Subcutaneous adipose tissue (tissue), 4 donors: ENCODE data around the gene CTU2. TPM values are rescaled to one million over a fixed set of nuclear protein-coding genes. Genes with fewer than 3 reads are reported as not detected.

Experiments
- CTCF ChIP-seq: fragments of 450-650 bp; IDR thresholded peaks from one replicate; pipeline ENCODE4 v1.5.1; 2016; ENCODE audit warnings: low read depth, mild to moderate bottlenecking, control low read depth, antibody characterized with exemption, moderate library complexity
- total RNA-seq, 4 donors: library from RNA; depleted of rRNA; stranded (reverse); fragments of >200 nt; gene quantifications; one replicate each; pipeline ENCODE4 v1.1.0, GENCODE V29; 2016

CTU2 gene
- total RNA-seq, 4 donors from 2014 or later: 3.2 to 6.0 (median 4.8) TPM

DNA sequence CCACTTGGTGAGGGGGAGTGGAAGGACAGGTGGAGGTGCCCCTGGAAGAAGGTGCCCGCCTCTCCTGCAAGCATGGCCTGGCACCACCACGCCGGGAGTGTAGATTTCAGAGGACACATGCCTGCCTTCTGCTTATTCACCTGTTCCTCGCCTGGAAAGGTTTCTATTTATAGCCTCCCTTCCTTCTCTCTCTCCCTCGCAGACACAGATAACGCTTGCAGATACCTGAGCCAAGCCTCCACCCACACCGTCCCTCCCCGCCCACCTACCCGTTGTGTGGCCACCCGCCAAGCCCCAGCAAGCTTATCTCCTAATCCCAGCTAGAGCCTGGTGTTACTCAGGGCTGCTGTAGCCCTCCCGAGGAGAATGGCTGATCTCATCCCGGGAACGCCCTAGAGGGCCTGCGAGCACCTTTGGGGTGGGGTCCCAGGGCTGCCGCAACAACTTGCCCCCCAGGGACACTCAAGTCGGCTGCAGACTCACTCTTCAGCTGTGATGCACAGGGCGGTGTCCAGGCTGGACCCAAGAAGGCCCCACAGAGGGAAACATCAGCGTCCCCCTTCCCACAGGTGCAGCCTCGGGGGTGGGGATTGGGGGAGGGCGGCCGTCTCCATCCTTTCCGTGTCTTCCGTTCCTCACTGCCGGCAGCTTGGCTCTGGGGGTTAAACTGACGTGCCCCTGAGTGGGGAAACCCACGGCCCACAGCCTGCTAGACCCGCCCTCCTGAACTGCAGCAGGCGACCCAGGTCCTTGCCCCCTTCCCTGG is 18.1 kb upstream of the CTU2 start:
- no peak for TF ChIP-seq CTCF

GRCh38 chr16:88690341-88691128 is 15.8 kb upstream of the CTU2 start:
- TF ChIP-seq CTCF: no peak

DNA sequence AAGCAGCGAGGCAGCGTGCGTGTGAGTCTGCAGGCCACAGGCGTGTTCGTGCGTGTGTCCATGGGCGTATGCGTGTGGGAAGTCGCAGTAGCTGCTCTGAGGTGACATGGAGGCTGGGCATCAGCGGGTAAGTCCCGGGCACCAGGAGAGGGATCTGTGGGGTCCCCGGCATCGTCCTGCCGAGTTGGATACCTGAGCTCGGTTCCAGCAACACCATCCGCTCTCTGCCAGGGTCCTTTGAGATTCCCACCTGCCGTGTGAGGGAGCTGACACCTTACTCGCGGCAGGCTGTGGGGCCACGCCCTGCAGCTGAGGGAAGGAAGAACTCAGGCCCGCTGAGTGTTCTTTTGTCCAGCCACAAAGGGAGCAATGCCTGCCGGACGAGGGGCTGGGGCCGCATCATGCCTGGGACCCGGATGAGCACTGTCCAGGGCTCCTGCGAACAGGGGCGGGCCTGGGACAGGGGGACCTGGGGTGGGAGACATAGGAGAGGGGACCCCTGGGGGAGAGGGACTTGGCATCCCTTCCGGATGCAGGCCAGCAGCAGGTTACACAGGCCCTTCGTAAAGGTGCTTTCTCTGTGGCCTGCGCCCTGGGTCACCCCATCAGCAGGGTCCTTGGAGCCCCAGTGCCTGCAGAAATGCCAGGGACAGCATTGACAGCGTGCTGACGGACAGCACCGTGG is 15.0 kb upstream of the CTU2 start:
- no peak for TF ChIP-seq CTCF

DNA sequence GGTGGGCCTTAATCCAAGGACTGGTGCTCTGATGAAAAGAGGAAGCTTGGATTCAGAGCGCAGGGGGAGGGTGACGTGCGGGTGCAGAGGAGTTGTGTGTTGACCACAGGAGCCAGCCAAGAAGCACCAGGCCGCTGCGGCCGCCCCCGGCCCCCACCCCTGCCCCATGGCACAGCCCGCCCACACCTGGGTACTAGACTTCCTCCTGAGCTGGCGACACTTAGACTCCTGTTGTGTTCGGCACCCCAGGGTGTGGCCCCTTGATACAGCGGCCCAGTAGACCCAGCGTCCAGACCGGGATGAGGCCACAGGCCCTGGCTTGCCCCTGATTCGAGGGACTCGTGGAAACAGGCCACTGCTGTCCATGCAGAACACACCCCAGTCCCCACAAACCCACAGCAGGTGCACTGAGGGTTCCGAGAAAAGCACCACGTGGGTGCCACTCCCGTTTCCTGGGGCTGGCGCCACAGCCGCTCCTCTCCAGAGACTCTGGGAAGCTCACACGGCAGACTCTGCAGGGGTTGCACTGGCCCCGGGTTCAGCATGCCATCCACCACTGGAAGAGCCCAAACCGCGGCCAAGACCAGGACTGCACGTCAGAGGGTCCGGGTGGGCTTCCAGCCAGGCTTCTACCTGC is 14.3 kb upstream of the CTU2 start:
- TF ChIP-seq CTCF: no peak

DNA sequence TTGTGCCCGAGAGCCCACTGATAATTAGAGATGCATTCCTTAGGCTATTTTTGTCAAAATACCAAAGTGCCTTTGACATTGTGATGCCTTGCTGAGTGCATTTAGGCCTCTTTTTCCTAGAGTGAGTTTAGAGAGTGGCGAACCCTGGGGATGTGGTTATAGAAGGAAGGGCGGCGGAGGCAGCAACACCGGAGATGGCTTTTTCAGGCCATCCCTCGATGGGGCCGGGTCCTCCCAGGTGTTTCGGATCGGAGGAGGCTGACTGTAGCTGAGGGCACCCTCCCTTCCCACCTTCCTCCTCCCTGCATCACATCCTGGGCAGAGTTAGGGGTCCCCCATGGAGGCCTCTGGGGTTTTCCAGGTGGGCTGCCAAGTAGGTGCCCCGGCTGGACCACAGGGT is 13.4 kb upstream of the CTU2 start:
- no peak for TF ChIP-seq CTCF

DNA sequence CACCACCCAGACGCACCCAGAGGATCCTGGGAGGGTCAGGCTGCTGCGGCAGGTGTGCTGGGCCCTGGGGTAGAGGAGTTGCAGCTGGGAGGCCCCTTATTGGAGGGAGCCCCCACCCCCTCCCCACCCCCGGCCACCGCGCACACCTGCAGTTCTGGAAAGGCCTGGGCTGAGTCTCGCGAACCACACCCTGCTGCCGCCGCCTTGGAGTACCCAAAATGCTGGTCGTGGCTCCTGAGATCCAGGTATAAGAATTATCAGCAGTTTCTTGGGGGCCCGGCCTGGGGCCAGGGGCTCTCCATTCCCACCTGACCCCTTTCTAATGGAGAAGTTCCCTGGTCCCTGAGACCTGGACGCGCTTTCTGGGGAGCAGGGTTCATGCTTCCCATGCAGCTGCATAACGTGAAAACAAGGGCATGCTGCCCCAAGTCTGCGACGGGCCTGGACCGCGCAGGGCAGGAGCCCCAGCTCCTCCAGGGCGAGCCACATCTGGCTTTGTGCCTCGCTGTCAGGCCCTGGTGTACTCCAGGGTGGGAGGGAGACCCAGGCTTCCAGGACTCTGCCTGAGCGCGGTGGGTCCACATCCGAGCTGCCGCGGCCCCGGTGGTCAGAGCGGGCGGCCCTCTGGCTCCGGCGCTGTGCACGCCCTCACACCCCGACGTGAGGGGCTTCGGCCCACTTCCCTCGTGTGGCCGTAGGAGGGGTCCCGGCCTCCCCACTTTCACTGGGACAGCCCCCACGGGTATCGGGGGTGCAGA is 12.7 kb upstream of the CTU2 start:
- TF ChIP-seq CTCF: no peak
